PC-9 (cell line): ENCODE data around the gene EPHA7.

Source experiments
- CTCF ChIP-seq: fragments of 200-600 bp; sonication (generic); conservative IDR thresholded peaks from 2 replicates; pipeline ENCODE4 v1.6.1; 2017; ENCODE audit warnings: mixed run types, antibody characterized with exemption, mild to moderate bottlenecking, moderate library complexity
- EZH2 ChIP-seq: fragments of 200-600 bp; sonication (generic); IDR thresholded peaks from 2 replicates; pipeline ENCODE4 v1.8.0; 2017; ENCODE audit warnings: antibody characterized with exemption, low read depth

GRCh38 chr6:93295631-93296030 is 123.7 kb downstream of the EPHA7 start:
- TF ChIP-seq CTCF = no peak
- TF ChIP-seq EZH2 = no peak
